Measurements from ENCODE around the gene VTCN1. TPM values are rescaled to one million over a fixed set of nuclear protein-coding genes. Genes with fewer than 3 reads are reported as not detected.

The VTCN1 gene
- total and polyA plus RNA-seq, 8 donors = 0.48 to 3.2 (median 0.65) TPM; not detected in 4

- DNase-seq = no peak
- Histone ChIP-seq H3K27ac (no peak overlapping the region), H3K9me3 (no peaks in the 10 kb centered on the region), H3K4me3 (no peak overlapping the region), H3K4me1 (peaks cover 6 to 18% (median 15%) of the 10 kb centered on the region in 4 donors), H3K27me3 (no peaks in the 10 kb centered on the region), H3K36me3 (no peaks in the 10 kb centered on the region)
- intact Hi-C loops (cut with DNase I; ENCODE audit: low total_unique reads) = no loop called here
- WGBS, 5 donors = 84 to 90% (median 87%) methylated on average over 4 of the region's 4 CpGs
- TF ChIP-seq POLR2A (IDR thresholded peaks at IDR 0.05) (no peak), CTCF (IDR thresholded peaks at IDR 0.05) (no peak), POLR2AphosphoS5 (IDR thresholded peaks at IDR 0.05) (no peak), EP300 (IDR thresholded peaks at IDR 0.05) (no peak)
These were observed 29.8 kb upstream of the VTCN1 start for GRCh38 chr1:117240547-117240946.

- H3K27me3 ChIP-seq = no peaks in the 10 kb centered on the region
- no peak for TF ChIP-seq POLR2A (IDR thresholded peaks at IDR 0.05)
- TF ChIP-seq POLR2AphosphoS5 (IDR thresholded peaks at IDR 0.05) = no peak
- TF ChIP-seq EP300 (IDR thresholded peaks at IDR 0.05) = no peak
- no peak for TF ChIP-seq CTCF (IDR thresholded peaks at IDR 0.05)
- intact Hi-C loops (cut with DNase I; ENCODE audit: low total_unique reads) = no loop called here
These were observed 28.7 kb upstream of the VTCN1 start for GRCh38 chr1:117239467-117239866.

GRCh38 chr1:117237726-117238381, 27.1 kb upstream of the VTCN1 start:
- 7 to 22% (median 12%) methylated on average over 1 of the region's 1 CpG for WGBS, 5 donors
- Histone ChIP-seq H3K36me3 (no peaks in the 10 kb centered on the region), H3K4me1 (peaks cover 6 to 15% (median 13%) of the 10 kb centered on the region in 4 donors), H3K4me3 (no peak overlapping the region), H3K27me3 (no peaks in the 10 kb centered on the region), H3K9me3 (no peaks in the 10 kb centered on the region), H3K27ac (peak overlapping the region in 3 of 5 donors; percentile 12 to 60 (median 34))
- DNase-seq = peak in 1 of 2 donors; percentile 74
- TF ChIP-seq POLR2AphosphoS5 (IDR thresholded peaks at IDR 0.05) (no peak), POLR2A (IDR thresholded peaks at IDR 0.05) (no peak), EP300 (IDR thresholded peaks at IDR 0.05) (no peak), CTCF (IDR thresholded peaks at IDR 0.05) (no peak)
- intact Hi-C loops (cut with DNase I; ENCODE audit: low total_unique reads) = no loop called here

More at GRCh38 chr1:117239467-117239866, 28.7 kb upstream of the VTCN1 start:
- no peaks in the 10 kb centered on the region for H3K9me3 ChIP-seq
- H3K4me1 ChIP-seq = peaks cover 6 to 14% (median 13%) of the 10 kb centered on the region in 4 donors
- no peak for DNase-seq
- no peaks in the 10 kb centered on the region for H3K36me3 ChIP-seq
- no peak overlapping the region for H3K4me3 ChIP-seq
- H3K27ac ChIP-seq = no peak overlapping the region

GRCh38 chr1:117235863-117236465, 25.2 kb upstream of the VTCN1 start:
- intact Hi-C loops (cut with DNase I; ENCODE audit: low total_unique reads) = no loop called here
- Histone ChIP-seq H3K4me3 (no peak overlapping the region), H3K36me3 (no peaks in the 10 kb centered on the region), H3K27ac (no peak overlapping the region), H3K27me3 (no peaks in the 10 kb centered on the region), H3K9me3 (no peaks in the 10 kb centered on the region), H3K4me1 (peaks cover 20 to 30% (median 21%) of the 10 kb centered on the region in 4 donors)
- 77 to 89% (median 85%) methylated on average over 2 of the region's 2 CpGs for WGBS, 5 donors
- no peak for DNase-seq
- no peak for TF ChIP-seq CTCF (IDR thresholded peaks at IDR 0.05)
- no peak for TF ChIP-seq POLR2A (IDR thresholded peaks at IDR 0.05)
- TF ChIP-seq POLR2AphosphoS5 (IDR thresholded peaks at IDR 0.05) = no peak
- TF ChIP-seq EP300 (IDR thresholded peaks at IDR 0.05) = no peak
